ENCODE measurements around the gene AKR1D1.
"Not testable (repeated sequence)": the region's sequence is repeated elsewhere in the genome, so short reads cannot be mapped to it uniquely, and the experiment has no call there.

Gene AKR1D1

DNA sequence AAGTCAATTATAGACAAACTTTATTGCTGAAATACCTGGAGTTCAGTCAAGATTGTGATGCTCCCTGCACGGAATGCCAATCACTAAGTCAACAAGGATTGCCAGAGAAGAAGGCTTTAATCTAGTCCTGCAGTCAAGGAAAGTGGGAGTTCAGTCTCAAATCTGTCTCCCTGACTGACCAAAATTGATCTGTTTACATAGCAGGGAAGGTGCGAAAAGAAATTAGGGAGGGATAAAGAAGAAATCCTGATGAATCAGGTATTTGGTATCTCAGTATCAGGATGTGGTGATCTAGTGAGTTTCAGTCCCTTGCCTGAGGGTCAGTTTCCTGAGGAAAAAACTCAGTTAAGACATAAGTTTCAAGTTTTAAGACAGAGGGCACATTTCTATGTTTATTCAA lies 2.1 kb upstream of the AKR1D1 start:
- DNase-seq (ENCODE audit: low read depth), result no peak

- DNase-seq (ENCODE audit: low read depth), result no peak
These were observed 1.7 kb upstream of the AKR1D1 start for GRCh38 chr7:138074540-138074939.

GRCh38 chr7:138075350-138075749 lies 909 bp upstream of the AKR1D1 start:
- DNase-seq (ENCODE audit: low read depth), result no peak

DNA sequence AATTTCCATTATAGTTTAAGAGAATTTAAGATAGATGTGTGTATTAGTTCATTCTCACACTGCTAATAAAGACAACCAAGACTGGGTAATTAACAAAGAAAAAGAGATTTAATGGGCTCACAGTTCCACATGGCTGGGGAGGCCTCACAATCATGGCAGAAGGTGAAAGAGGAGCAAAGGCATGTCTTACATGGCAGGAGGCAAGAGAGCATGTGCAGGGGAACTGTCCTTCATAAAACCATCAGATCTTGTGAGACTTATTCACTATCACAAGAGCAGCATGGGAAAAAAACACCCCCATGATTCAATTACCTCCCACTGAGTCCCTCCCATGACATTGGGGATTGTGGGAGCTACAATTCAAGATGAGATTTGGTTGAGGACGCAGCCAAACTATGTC lies 473 bp upstream of the AKR1D1 start:
- DNase-seq (ENCODE audit: low read depth), result not testable (repeated sequence)

DNA sequence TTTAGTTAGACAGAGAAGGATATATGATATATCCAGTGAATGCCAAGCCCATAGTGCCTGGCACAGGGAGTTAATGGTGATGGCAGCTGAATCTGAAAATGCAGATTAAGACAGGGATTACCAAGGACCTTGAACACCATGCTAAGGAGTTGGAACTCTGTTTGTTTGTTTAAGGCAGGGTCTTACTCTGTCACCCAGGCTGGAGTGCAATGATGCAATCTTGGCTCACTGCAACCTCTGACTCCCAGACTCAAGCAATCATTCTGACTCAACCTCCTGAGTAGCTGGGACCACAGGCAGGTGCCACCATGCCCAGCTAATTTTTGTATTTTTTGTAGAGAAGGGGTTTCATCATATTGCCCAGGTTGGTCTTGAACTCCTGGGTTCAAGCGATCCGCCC lies 1.6 kb downstream of the AKR1D1 start:
- DNase-seq (ENCODE audit: low read depth), result no peak

DNA sequence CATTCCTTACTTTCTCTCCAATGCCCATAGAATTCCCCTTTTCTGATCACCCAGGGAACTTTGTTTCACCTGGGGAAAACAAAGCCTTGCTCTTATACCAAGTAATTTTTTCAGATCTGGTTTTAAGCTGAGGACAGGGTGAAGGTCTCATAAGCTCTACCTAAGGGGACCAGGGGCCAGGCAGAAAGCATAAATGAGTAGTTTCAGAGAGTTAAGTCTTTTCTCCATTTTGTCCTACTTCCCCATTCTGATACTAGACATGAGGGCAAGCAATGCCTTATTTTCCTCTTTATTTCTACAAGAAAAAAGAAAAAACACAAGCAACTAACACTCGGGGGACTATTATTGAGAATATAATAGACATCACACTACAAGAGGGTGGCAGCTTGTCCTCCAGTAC lies 2.9 kb downstream of the AKR1D1 start:
- DNase-seq (ENCODE audit: low read depth), result no peak

DNA sequence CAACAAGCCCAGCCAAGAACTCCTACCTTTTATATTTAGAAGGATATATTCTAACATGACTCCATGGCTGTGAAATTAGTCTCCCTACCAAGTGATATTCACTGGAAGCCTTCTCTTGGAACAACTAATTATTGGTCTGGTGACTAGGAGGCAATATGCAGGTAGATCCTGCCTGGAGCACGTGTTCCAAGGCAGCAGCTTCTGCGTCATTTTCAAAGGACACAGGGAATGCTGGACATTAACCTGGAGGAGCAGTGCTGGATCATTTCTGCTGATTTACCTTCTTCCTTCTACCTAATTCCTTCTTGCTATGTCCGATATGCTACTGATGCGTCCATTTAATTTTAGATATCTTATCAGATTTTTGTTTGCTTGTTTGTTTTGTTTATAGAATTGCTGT lies 5.6 kb downstream of the AKR1D1 start:
- DNase-seq (ENCODE audit: low read depth), result no peak

DNA sequence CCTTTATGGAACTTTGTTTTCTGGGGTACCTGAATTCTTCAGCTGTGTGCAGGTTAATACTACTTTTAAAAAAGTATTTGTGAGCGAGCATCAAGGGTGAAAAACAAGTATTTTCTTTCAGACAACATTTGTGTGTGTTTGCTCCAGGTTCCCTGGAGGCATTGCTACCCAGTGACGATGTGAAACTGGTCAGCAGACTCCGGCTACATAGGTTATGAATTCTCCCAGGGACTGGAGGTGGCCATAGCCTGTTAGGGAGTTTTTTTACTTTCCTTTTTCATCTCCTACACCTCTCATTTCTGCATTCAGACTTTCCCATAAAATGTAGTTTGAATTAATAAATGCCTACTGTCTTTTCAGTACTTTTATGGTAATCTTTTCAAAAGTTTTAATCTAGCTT lies 7.6 kb downstream of the AKR1D1 start:
- DNase-seq (ENCODE audit: low read depth), result no peak

- no peak for DNase-seq (ENCODE audit: low read depth)
These were observed 10.5 kb downstream of the AKR1D1 start for GRCh38 chr7:138086563-138087270.

DNA sequence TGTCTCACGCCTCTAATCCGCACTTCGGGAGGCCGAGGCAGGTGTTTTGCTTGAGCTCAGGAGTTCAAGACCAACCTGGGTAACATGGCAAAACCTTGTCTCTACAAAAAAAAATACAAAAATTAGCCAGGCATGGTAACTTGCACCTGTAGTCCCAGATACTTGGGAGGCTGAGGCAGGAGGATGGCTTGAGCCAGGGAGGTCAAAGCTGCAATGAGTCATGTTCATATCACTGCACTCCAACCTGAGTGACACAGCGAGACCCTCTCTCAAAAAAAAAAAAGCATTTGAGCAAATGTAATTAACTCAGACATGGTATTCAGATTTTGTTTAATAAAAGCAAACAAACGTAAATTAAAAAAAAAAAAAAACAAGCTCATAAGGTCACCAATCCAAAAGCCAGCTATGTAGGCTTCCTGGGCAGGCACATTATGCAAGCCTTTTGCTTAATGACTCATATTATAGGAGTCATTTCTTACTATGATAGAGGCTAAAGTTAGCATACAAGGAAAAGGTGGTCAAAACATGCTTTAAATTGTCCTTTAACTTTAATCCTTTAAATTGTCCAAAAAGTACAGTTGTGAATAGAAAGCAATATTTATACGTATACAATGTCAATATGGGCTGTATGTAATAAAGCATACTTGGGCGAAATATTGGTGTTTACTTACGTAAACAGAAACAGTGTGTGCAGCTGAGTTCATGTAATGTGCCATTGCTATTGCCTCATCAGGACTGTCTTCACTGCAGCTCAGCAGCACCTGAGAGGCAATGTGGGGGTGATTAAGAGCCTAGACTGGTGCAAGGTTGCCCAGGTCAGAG lies 13.0 kb downstream of the AKR1D1 start:
- DNase-seq (ENCODE audit: low read depth), result no peak

DNA sequence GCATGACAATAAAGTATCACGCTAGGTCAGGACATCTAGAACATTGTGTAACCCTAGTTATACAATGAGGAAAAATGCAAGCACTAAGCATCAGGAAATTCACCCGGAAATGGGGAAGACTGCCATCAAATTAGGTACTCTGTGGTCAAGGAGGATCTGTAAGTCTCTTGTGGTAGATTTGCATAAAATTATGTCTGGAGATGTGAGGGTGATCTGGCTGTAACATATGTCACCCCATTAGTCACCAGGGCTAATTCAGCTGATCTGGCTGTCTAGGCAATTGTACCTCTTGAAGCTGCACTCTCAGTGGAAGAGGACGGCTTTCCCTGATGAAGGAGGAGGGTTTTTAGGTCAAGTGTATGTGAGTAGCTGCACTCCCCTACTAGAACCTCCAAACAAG lies 14.8 kb downstream of the AKR1D1 start:
- DNase-seq (ENCODE audit: low read depth), result no peak

GRCh38 chr7:138091840-138092239 lies 15.6 kb downstream of the AKR1D1 start:
- DNase-seq (ENCODE audit: low read depth), result not testable (repeated sequence)

- DNase-seq (ENCODE audit: low read depth), result no peak
These were observed 16.3 kb downstream of the AKR1D1 start for GRCh38 chr7:138092486-138093028.

DNA sequence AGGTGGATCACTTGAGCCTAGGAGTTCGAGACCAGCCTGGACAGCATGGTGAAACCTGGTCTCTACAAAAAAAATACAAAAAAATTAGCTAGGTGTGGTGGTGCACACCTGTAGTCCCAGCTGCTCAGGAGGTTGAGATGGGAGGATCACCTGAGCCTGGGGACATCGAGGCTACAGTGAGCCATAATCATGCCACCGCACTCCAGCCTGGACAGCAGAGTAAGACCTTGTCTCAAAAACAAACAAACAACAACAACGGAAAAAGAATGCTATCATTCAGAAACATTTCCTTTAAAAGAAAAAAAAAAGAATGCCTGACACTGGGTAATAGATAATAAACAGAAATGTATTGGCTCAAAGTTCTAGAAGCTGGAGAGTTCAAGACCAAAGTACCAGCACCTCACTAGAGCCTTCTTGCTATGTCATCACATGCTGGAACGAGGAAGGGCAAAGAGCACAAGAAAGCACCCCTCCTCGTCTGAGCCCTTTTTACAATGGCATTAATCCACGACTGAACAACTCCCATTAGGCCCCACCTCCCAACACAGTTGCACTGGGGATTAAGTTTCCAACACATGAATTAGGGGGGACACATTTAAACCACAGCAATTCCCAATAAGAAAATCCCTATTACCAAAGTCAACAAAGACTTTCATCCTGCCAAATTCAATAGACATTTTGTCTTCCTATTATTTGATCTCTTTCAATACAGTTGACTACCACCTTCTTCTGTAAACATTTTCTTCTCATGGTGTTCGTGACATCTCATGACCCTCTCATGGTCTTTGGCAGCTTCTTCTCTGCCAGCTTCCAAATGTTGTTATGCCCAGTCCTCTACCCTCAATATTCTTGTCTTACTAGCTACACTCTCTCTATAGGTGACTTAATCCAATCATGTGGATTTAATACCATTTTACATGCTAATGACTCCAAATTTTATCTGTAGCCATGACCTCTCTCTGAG lies 20.0 kb downstream of the AKR1D1 start:
- no peak for DNase-seq (ENCODE audit: low read depth)

- DNase-seq (ENCODE audit: low read depth), result no peak
These were observed 20.9 kb downstream of the AKR1D1 start for GRCh38 chr7:138097064-138097741.

GRCh38 chr7:138099813-138100212 lies 23.6 kb downstream of the AKR1D1 start:
- no peak for DNase-seq (ENCODE audit: low read depth)

DNA sequence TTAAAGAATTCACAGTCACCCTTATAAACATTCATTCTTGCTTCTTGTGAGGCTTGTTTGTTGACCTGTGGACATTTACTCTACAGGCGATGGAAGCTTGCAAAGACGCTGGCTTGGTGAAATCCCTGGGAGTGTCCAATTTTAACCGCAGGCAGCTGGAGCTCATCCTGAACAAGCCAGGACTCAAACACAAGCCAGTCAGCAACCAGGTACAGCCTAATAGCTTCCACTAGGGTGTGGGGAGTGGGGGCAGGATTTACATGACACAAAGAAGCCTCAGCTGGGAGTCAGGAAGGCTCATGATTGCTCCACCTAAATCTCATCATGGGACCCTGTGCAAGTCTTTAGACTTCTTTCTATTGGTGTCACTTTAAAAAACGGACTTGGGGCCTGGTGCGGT lies 29.0 kb downstream of the AKR1D1 start:
- no peak for DNase-seq (ENCODE audit: low read depth)

DNA sequence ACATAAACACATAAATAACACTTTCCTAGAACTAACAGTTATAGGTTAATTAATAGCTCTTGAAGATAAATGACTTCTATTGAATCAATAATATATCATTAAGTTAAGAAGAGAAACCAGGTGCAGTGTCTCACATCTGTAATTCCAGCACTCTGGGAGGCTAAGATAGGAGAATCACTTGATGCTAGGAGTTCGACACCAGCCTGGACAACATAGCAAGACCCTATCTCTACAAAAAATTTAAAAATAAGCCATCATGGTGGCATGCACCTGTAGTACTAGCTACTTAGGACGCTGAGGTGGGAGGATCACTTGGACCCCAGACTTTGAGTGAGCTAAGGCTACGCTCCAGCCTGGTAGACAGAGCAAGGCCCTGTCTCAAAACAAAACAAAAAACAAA lies 38.8 kb downstream of the AKR1D1 start:
- no peak for DNase-seq (ENCODE audit: low read depth)

DNA sequence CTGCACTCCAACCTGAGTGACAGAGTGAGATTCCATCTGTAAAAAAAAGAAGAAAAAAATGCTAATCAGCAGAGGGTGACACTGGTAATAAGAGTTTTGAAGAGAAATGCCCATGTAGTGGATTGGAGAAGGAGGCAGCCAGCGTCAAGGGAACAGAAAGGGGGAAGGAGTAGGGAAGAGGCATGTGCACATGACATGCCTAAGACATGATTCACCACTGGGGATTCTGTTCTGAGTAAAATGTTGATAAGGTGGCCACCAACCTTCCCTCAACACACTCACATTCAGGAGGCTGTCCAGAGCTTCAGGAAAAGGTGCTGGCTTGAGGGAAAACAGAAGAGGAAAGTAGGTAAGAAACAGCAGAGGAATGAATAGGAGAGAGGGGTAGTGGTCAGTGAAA lies 39.9 kb downstream of the AKR1D1 start:
- no peak for DNase-seq (ENCODE audit: low read depth)

DNA sequence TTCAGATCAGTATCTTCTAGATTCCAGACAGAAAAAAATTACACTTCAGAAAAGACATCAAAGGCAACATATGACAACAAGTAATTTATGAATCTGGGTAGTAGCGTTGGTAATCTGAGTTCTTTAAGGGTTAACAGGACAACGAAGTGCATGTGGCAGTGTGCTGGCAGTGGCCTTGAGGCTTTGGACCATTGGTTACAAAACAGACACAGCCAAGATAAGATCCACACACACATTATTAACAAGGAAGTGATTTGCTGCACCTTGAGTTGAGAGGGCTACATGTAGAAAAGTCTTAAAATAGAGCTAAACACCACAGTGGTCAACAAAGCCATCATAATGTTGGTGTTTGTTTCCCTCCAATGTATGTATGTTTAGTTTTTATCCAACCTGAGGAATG lies 40.6 kb downstream of the AKR1D1 start:
- no peak for DNase-seq (ENCODE audit: low read depth)

GRCh38 chr7:138120140-138120827 lies 44.0 kb downstream of the AKR1D1 start:
- no peak for DNase-seq (ENCODE audit: low read depth)

All from activated T-cell treated with anti-CD3 and anti-CD28 coated beads for 1 hour (primary cell).